ENCODE measurements around the gene HEPHL1. TPM values are rescaled to one million over a fixed set of nuclear protein-coding genes. Genes with fewer than 3 reads are reported as not detected.
"Not testable (repeated sequence)": the region's sequence is repeated elsewhere in the genome, so short reads cannot be mapped to it uniquely, and the experiment has no call there.

Gene HEPHL1
- total RNA-seq, 1 donor from 2014 or later = 0.02 TPM

DNA sequence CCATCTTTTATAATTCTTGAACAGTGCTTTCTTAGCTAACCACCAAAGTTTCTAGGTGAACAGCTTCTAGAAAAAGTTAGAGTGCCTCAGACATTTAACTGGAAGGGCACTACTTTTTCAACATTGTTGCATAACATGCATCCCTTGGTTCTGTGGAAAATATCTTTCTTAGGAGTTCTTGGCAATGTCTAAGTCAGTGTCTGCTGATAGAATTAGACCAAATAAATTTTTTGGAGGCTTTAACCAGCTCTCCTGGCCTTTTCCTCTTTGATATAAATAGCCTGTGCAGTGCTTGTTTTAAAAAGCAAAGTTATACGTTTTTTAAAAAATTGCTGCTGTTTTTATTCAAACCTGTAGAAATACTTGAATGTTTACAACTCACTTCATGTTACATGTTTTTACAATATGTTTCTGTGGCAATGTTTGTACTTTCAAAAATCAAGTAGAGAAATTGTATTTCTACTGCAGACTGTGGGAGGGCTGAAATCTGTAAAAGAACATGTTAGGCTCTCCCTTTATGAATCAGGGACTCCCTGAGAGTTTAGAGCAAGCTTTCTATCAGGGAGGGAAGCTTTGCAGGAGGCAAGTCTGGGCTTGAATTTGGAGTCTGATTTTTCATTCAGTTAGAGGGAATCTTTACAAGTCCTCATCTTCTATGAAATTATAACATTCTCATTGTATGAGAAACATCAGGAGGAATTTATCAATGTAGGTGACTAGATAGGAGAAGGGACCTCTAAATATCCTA is 91.2 kb downstream of the HEPHL1 start:
- Histone ChIP-seq H3K9ac (no peak overlapping the region), H3K79me2 (ENCODE audit: low read depth) (no peaks in the 10 kb centered on the region), H3K4me2 (no peak overlapping the region), H3K27ac (no peak overlapping the region), H3K9me3 (ENCODE audit: low read depth) (no peaks in the 10 kb centered on the region), H4K20me1 (ENCODE audit: low read depth) (no peaks in the 10 kb centered on the region), H3K27me3 (no peaks in the 10 kb centered on the region), H3K4me1 (no peaks in the 10 kb centered on the region), H3F3A (ENCODE audit: low read depth) (no peaks in the 10 kb centered on the region), H3K4me3 (no peak overlapping the region), H3K36me3 (no peaks in the 10 kb centered on the region), H2AFZ (replicated peaks) (peak overlapping the region; percentile 7)
- no peaks in the 10 kb centered on the region for H3K4me1 Mint-ChIP-seq
- no peak overlapping the region for H3K27ac Mint-ChIP-seq
- H3K27me3 Mint-ChIP-seq (ENCODE audit: insufficient read depth, low read depth) = peaks cover 2% of the 10 kb centered on the region
- no peak overlapping the region for H3K4me3 Mint-ChIP-seq
- no peak for DNase-seq (ENCODE audit: low spot score)
- H3K36me3 Mint-ChIP-seq = no peaks in the 10 kb centered on the region
- TF ChIP-seq EZH2phosphoT487 (IDR thresholded peaks at IDR 0.05) (no peak), EZH2 (IDR thresholded peaks at IDR 0.05) (no peak)
- TF ChIP-seq, protein P1, sequence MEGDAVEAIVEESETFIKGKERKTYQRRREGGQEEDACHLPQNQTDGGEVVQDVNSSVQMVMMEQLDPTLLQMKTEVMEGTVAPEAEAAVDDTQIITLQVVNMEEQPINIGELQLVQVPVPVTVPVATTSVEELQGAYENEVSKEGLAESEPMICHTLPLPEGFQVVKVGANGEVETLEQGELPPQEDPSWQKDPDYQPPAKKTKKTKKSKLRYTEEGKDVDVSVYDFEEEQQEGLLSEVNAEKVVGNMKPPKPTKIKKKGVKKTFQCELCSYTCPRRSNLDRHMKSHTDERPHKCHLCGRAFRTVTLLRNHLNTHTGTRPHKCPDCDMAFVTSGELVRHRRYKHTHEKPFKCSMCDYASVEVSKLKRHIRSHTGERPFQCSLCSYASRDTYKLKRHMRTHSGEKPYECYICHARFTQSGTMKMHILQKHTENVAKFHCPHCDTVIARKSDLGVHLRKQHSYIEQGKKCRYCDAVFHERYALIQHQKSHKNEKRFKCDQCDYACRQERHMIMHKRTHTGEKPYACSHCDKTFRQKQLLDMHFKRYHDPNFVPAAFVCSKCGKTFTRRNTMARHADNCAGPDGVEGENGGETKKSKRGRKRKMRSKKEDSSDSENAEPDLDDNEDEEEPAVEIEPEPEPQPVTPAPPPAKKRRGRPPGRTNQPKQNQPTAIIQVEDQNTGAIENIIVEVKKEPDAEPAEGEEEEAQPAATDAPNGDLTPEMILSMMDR (IDR thresholded peaks at IDR 0.05) = no peak
- peaks cover 2% of the 10 kb centered on the region for H3K9me3 Mint-ChIP-seq

- no peaks in the 10 kb centered on the region for H3K36me3 ChIP-seq
- H4K20me1 ChIP-seq (ENCODE audit: low read depth) = no peaks in the 10 kb centered on the region
- no peak for TF ChIP-seq EZH2 (IDR thresholded peaks at IDR 0.05)
- H3K4me3 ChIP-seq = no peak overlapping the region
- H3K79me2 ChIP-seq (ENCODE audit: low read depth) = no peaks in the 10 kb centered on the region
- H3K27me3 Mint-ChIP-seq (ENCODE audit: insufficient read depth, low read depth) = peaks cover 2% of the 10 kb centered on the region
- H3K9me3 Mint-ChIP-seq = no peaks in the 10 kb centered on the region
- H3K4me1 ChIP-seq = peaks cover 6% of the 10 kb centered on the region
- peaks cover 4% of the 10 kb centered on the region for H3K4me1 Mint-ChIP-seq
- H3K9ac ChIP-seq = no peak overlapping the region
- no peaks in the 10 kb centered on the region for H3K36me3 Mint-ChIP-seq
- no peak overlapping the region for H3K4me3 Mint-ChIP-seq
- no peak overlapping the region for H3K27ac Mint-ChIP-seq
- H3K9me3 ChIP-seq (ENCODE audit: low read depth) = no peaks in the 10 kb centered on the region
- no peak overlapping the region for H3K4me2 ChIP-seq
- no peak overlapping the region for H2AFZ ChIP-seq (replicated peaks)
- H3K27ac ChIP-seq = no peak overlapping the region
- DNase-seq (ENCODE audit: low spot score) = no peak
- H3F3A ChIP-seq (ENCODE audit: low read depth) = peaks cover 15% of the 10 kb centered on the region
- no peaks in the 10 kb centered on the region for H3K27me3 ChIP-seq
These were observed 96.0 kb downstream of the HEPHL1 start for GRCh38 chr11:94117197-94117574.

- H3K4me3 Mint-ChIP-seq = no peak overlapping the region
- no peak for DNase-seq (ENCODE audit: low spot score)
- peaks cover 15% of the 10 kb centered on the region for H3F3A ChIP-seq (ENCODE audit: low read depth)
- H3K9ac ChIP-seq = no peak overlapping the region
- no peak overlapping the region for H3K27ac ChIP-seq
- peaks cover 4% of the 10 kb centered on the region for H3K4me1 Mint-ChIP-seq
- no peaks in the 10 kb centered on the region for H3K9me3 ChIP-seq (ENCODE audit: low read depth)
- H3K4me1 ChIP-seq = peaks cover 6% of the 10 kb centered on the region
- H3K36me3 ChIP-seq = no peaks in the 10 kb centered on the region
- H3K4me2 ChIP-seq = no peak overlapping the region
- no peaks in the 10 kb centered on the region for H3K27me3 Mint-ChIP-seq (ENCODE audit: insufficient read depth, low read depth)
- no peaks in the 10 kb centered on the region for H4K20me1 ChIP-seq (ENCODE audit: low read depth)
- H3K27ac Mint-ChIP-seq = no peak overlapping the region
- H3K27me3 ChIP-seq = no peaks in the 10 kb centered on the region
- no peaks in the 10 kb centered on the region for H3K79me2 ChIP-seq (ENCODE audit: low read depth)
- no peaks in the 10 kb centered on the region for H3K36me3 Mint-ChIP-seq
- TF ChIP-seq, protein P1 (IDR thresholded peaks at IDR 0.05) = no peak
- TF ChIP-seq EZH2phosphoT487 (IDR thresholded peaks at IDR 0.05) (no peak), EZH2 (IDR thresholded peaks at IDR 0.05) (no peak)
- H2AFZ ChIP-seq (replicated peaks) = no peak overlapping the region
- H3K9me3 Mint-ChIP-seq = no peaks in the 10 kb centered on the region
- H3K4me3 ChIP-seq = no peak overlapping the region
These were observed 96.7 kb downstream of the HEPHL1 start for GRCh38 chr11:94117871-94118270.

DNA sequence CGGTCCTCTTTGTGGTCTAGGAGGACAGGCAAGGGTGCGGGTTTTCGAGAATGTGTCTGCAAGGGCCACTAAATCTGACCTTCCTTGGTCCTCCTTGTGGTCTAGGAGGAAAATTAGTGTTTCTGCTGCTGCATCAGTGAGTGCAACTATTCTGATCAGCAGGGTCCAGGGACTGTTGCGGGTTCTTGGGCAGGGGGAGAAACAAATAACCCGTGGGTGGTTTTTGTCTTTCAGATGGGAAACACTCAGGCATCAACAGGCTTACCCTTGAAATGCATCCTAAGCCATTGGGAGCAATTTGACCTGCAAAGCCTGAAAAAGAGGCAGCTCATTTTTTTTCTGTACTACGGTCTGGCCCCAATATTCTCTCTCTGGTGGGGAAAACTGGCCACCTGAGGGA is 98.5 kb downstream of the HEPHL1 start:
- Histone ChIP-seq H3K4me2 (peak overlapping the region; percentile 6), H3F3A (ENCODE audit: low read depth) (peaks cover 15% of the 10 kb centered on the region)
- H3K9ac ChIP-seq; H3K4me3 Mint-ChIP-seq; H3K4me1 ChIP-seq; H2AFZ ChIP-seq (replicated peaks); H3K27me3 Mint-ChIP-seq (ENCODE audit: insufficient read depth, low read depth); H3K4me1 Mint-ChIP-seq; H3K36me3 Mint-ChIP-seq; H3K4me3 ChIP-seq; H3K36me3 ChIP-seq; H4K20me1 ChIP-seq (ENCODE audit: low read depth); H3K9me3 ChIP-seq (ENCODE audit: low read depth); H3K27ac ChIP-seq; DNase-seq (ENCODE audit: low spot score); H3K79me2 ChIP-seq (ENCODE audit: low read depth); H3K9me3 Mint-ChIP-seq; H3K27me3 ChIP-seq; H3K27ac Mint-ChIP-seq: not testable (repeated sequence)

GRCh38 chr11:94120516-94120915 is 99.4 kb downstream of the HEPHL1 start:
- H4K20me1 ChIP-seq (ENCODE audit: low read depth); H3K4me3 Mint-ChIP-seq; H2AFZ ChIP-seq (replicated peaks); H3K4me3 ChIP-seq; H3K27me3 ChIP-seq; H3K36me3 Mint-ChIP-seq; H3K9me3 Mint-ChIP-seq; H3K27ac ChIP-seq; H3K4me1 ChIP-seq; H3K79me2 ChIP-seq (ENCODE audit: low read depth); H3K4me1 Mint-ChIP-seq; H3K27ac Mint-ChIP-seq; DNase-seq (ENCODE audit: low spot score); H3K27me3 Mint-ChIP-seq (ENCODE audit: insufficient read depth, low read depth); H3K9ac ChIP-seq; H3K9me3 ChIP-seq (ENCODE audit: low read depth); H3K36me3 ChIP-seq; H3K4me2 ChIP-seq: not testable (repeated sequence)
- peaks cover 15% of the 10 kb centered on the region for H3F3A ChIP-seq (ENCODE audit: low read depth)

Data from neural progenitor cell (in vitro differentiated cells).